Tibial nerve (tissue), 4 donors: ENCODE data around the gene ZC3H12A. TPM values are rescaled to one million over a fixed set of nuclear protein-coding genes. Genes with fewer than 3 reads are reported as not detected.

ENCODE experiments used
- DNase-seq, 2 donors: peaks; one replicate each; pipeline ENCODE4 v3.0.0-alpha.2; 2019; ENCODE audit warnings: low spot score in 2 of 2
- H3K27ac ChIP-seq, 4 donors: fragments of 200-600 bp; sonication (generic) in 3 of 4; one replicate each; pipeline ENCODE4 v1.5.1; 2017 to 2019; ENCODE audit warnings: mild to moderate bottlenecking in 1 of 4
- H3K27me3 ChIP-seq, 2 donors: fragments of 200-600 bp; sonication (generic) in 1 of 2; one replicate each; pipeline versions ENCODE4 v1.5.1 to v1.6.0; 2017 to 2019
- H3K36me3 ChIP-seq, 3 donors: fragments of 200-600 bp; sonication (generic); one replicate each; pipeline ENCODE4 v1.5.1; 2018 to 2019
- H3K4me1 ChIP-seq, 4 donors: fragments of 200-600 bp; sonication (generic) in 3 of 4; one replicate each; pipeline ENCODE4 v1.5.1; 2017 to 2019
- H3K4me3 ChIP-seq, 4 donors: fragments of 200-600 bp; sonication (generic) in 3 of 4; one replicate each; pipeline ENCODE4 v1.5.1; 2017 to 2019; ENCODE audit warnings: mild to moderate bottlenecking in 1 of 4, moderate library complexity in 1 of 4
- H3K9me3 ChIP-seq, 4 donors: fragments of 200-600 bp; sonication (generic) in 3 of 4; one replicate each; pipeline ENCODE4 v1.5.1; 2017 to 2019
- CTCF ChIP-seq, 5 experiments: fragments of 200-600 bp in 3 of 5; fragments of 450-650 bp in 2 of 5; sonication (generic) in 3 of 5; IDR thresholded peaks; one replicate each; pipeline ENCODE4 v1.5.1; 2016 to 2019; ENCODE audit warnings: antibody characterized with exemption in 5 of 5, mild to moderate bottlenecking in 3 of 5, moderate library complexity in 2 of 5
- EP300 ChIP-seq, 2 donors: sonication (generic); formaldehyde crosslinking; IDR thresholded peaks; one replicate each; pipeline ENCODE4 v1.6.1; 2017; ENCODE audit warnings: antibody characterized with exemption in 2 of 2, mild to moderate bottlenecking in 1 of 2
- POLR2A ChIP-seq, 2 donors: fragments of 450-650 bp; IDR thresholded peaks; one replicate each; pipeline ENCODE4 v1.6.1; 2017; ENCODE audit warnings: antibody characterized with exemption in 2 of 2, mild to moderate bottlenecking in 2 of 2, moderate library complexity in 2 of 2
- WGBS, 2 donors: methylation state at CpG; one replicate each; pipeline ENCODE4 v1.1.5; 2018; 5-methylcytosine and 5-hydroxymethylcytosine counted together
- total RNA-seq, 4 donors: library from RNA; depleted of rRNA; stranded (reverse); fragments of >200 nt; gene quantifications; one replicate each; pipeline ENCODE4 v1.1.0, GENCODE V29; 2016

Gene ZC3H12A
- total RNA-seq, 4 donors from 2014 or later: 7.9 to 15.7 (median 10.9) TPM

- H3K4me1 ChIP-seq: peaks cover 0 to 58% (median 53%) of the 10 kb centered on the region in 4 donors
These were observed 6.4 kb downstream of the ZC3H12A start for GRCh38 chr1:37480581-37481288.

GRCh38 chr1:37481289-37482003, 7.1 kb downstream of the ZC3H12A start:
- DNase-seq: no peak
- H3K9me3 ChIP-seq: no peaks in the 10 kb centered on the region
- 81 to 86% methylated on average over 20 to 26 of the region's 26 CpGs for WGBS, 2 donors
- peaks cover 0 to 60% (median 7%) of the 10 kb centered on the region in 3 donors for H3K36me3 ChIP-seq
- no peaks in the 10 kb centered on the region for H3K27me3 ChIP-seq
- peak overlapping the region in 1 of 4 donors; percentile 97 for H3K27ac ChIP-seq
- H3K4me3 ChIP-seq: no peak overlapping the region
- TF ChIP-seq POLR2A (IDR thresholded peaks at IDR 0.05): no peak
- no peak for TF ChIP-seq EP300 (IDR thresholded peaks at IDR 0.05)
- TF ChIP-seq CTCF (IDR thresholded peaks at IDR 0.05): no peak
- H3K4me1 ChIP-seq: peaks cover 0 to 58% (median 52%) of the 10 kb centered on the region in 4 donors

More at GRCh38 chr1:37480581-37481288, 6.4 kb downstream of the ZC3H12A start:
- Histone ChIP-seq H3K36me3 (peaks cover 0 to 60% (median 7%) of the 10 kb centered on the region in 3 donors), H3K9me3 (no peaks in the 10 kb centered on the region), H3K27ac (peak overlapping the region; percentile 65 to 98 (median 97)), H3K4me3 (no peak overlapping the region), H3K27me3 (no peaks in the 10 kb centered on the region)
- TF ChIP-seq CTCF (IDR thresholded peaks at IDR 0.05) (no peak), EP300 (IDR thresholded peaks at IDR 0.05) (no peak), POLR2A (IDR thresholded peaks at IDR 0.05) (no peak)
- 73 to 77% methylated on average over 9 to 10 of the region's 10 CpGs for WGBS, 2 donors
- DNase-seq: no peak

- peaks cover 0 to 58% (median 52%) of the 10 kb centered on the region in 4 donors for H3K4me1 ChIP-seq
- 86% methylated on average over 18 of the region's 18 CpGs for WGBS, 2 donors
- H3K4me3 ChIP-seq: no peak overlapping the region
- peaks cover 0 to 57% (median 7%) of the 10 kb centered on the region in 3 donors for H3K36me3 ChIP-seq
- TF ChIP-seq EP300 (IDR thresholded peaks at IDR 0.05) (no peak), POLR2A (IDR thresholded peaks at IDR 0.05) (no peak), CTCF (IDR thresholded peaks at IDR 0.05) (no peak)
- H3K27me3 ChIP-seq: no peaks in the 10 kb centered on the region
- H3K27ac ChIP-seq: no peak overlapping the region
- H3K9me3 ChIP-seq: no peaks in the 10 kb centered on the region
- no peak for DNase-seq
These were observed 7.8 kb downstream of the ZC3H12A start for GRCh38 chr1:37482004-37482785.

GRCh38 chr1:37482796-37483744, 8.7 kb downstream of the ZC3H12A start:
- Histone ChIP-seq H3K27me3 (no peaks in the 10 kb centered on the region), H3K4me1 (peaks cover 0 to 56% (median 47%) of the 10 kb centered on the region in 4 donors), H3K27ac (peak overlapping the region in 1 of 4 donors; percentile 8), H3K9me3 (no peaks in the 10 kb centered on the region), H3K36me3 (peaks cover 0 to 48% (median 7%) of the 10 kb centered on the region in 3 donors), H3K4me3 (no peak overlapping the region)
- DNase-seq: no peak
- WGBS, 2 donors: 77 to 85% methylated on average over 17 to 27 of the region's 29 CpGs
- TF ChIP-seq EP300 (IDR thresholded peaks at IDR 0.05) (no peak), POLR2A (IDR thresholded peaks at IDR 0.05) (no peak), CTCF (IDR thresholded peaks at IDR 0.05) (no peak)
